ENCODE results near the gene SLC25A30. TPM values are rescaled to one million over a fixed set of nuclear protein-coding genes. Genes with fewer than 3 reads are reported as not detected.
"Not testable (repeated sequence)": the region's sequence is repeated elsewhere in the genome, so short reads cannot be mapped to it uniquely, and the experiment has no call there.

Gene SLC25A30
- total and polyA plus RNA-seq, 2 experiments from 2014 or later, result 4.5 to 10.2 TPM

DNA sequence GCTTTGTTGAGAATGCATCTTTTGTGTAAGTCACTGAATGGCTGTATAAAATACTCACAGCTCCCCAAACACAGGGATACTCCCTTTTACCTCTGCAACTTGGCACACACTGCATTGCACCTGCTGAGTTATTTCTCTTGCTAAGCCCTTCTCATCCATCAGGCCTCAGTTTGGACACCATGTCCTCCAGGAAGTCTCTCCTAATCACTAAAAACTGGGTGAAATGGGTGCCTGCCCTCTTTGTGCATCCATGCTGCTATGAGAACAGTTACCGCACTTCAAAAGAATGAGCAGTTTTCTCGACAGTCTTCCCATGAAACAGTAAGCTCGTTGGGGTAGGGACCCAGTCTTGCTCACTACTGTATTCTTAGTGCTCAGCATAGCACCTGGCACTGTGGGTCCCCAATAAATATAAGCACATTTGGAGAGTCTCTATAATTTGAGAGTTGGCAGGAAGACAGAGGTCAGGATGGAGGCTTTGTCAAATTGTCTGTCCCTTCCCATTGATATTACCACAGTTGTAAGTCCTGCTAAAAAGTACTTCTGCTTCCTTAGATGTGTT lies 4.6 kb upstream of the SLC25A30 start:
- Histone ChIP-seq H3K27me3 (replicated peaks; ENCODE audit: insufficient read depth) (no peaks in the 10 kb centered on the region), H3K9me2 (ENCODE audit: insufficient read depth) (no peaks in the 10 kb centered on the region), H3F3A (ENCODE audit: insufficient read depth) (no peaks in the 10 kb centered on the region), H4K20me1 (ENCODE audit: insufficient read depth) (no peaks in the 10 kb centered on the region), H3K79me2 (ENCODE audit: insufficient read depth) (no peaks in the 10 kb centered on the region), H3K36me3 (ENCODE audit: low read depth) (no peaks in the 10 kb centered on the region), H3K4me1 (ENCODE audit: insufficient read depth) (no peaks in the 10 kb centered on the region), H3K27ac (no peak overlapping the region), H3K9ac (no peak overlapping the region), H3K9me3 (ENCODE audit: low read depth) (no peaks in the 10 kb centered on the region), H3K4me2 (ENCODE audit: unreplicated experiment) (no peak overlapping the region), H3K4me3 (no peak overlapping the region), H2AFZ (no peak overlapping the region)
- no peak for DNase-seq
- in situ Hi-C loops (cut with MboI), result no loop called here
- TF ChIP-seq EZH2phosphoT487 (IDR thresholded peaks at IDR 0.05; ENCODE audit: insufficient read depth, low read depth) (no peak), EZH2 (IDR thresholded peaks at IDR 0.05; ENCODE audit: insufficient read depth, poor library complexity, severe bottlenecking) (no peak)
- WGBS, 2 experiments (ENCODE audit: low coverage in 1 of 2, low lambda C conversion rate in 2 of 2, missing lambda C conversion rate in 2 of 2), result 56 to 62% methylated on average over 3 of the region's 3 CpGs

DNA sequence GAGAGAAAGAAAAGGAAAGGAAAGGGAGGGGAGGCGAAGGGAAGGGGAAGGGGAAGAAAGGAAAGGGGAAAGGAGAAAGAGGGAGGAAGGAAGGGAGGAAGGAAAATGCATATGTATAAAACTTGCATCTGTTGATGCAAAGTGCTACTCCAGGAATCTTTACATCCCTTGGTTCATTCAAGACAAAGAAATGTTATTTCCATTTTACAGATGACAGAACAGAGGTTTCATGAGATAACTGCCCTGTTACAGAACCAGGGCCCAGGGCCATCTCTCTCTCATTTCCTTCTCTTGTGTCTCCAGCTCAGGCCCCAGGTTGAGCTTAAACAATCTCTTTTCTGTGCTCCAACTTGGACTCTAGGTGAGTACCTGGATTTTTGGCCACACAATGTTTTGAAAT lies 1.8 kb upstream of the SLC25A30 start:
- Histone ChIP-seq H3K4me3 (no peak overlapping the region), H3K79me2 (ENCODE audit: insufficient read depth) (peaks cover 20% of the 10 kb centered on the region), H3K4me1 (ENCODE audit: insufficient read depth) (peaks cover 14% of the 10 kb centered on the region), H3K36me3 (ENCODE audit: low read depth) (no peaks in the 10 kb centered on the region), H3K9me3 (ENCODE audit: low read depth) (no peaks in the 10 kb centered on the region), H3K27ac (no peak overlapping the region), H3K9me2 (ENCODE audit: insufficient read depth) (no peaks in the 10 kb centered on the region), H2AFZ (no peak overlapping the region), H4K20me1 (ENCODE audit: insufficient read depth) (no peaks in the 10 kb centered on the region), H3K9ac (no peak overlapping the region), H3K4me2 (ENCODE audit: unreplicated experiment) (no peak overlapping the region), H3K27me3 (replicated peaks; ENCODE audit: insufficient read depth) (no peaks in the 10 kb centered on the region), H3F3A (ENCODE audit: insufficient read depth) (peaks cover 14% of the 10 kb centered on the region)
- DNase-seq, result no peak
- in situ Hi-C loops (cut with MboI), result no loop called here
- TF ChIP-seq EZH2 (IDR thresholded peaks at IDR 0.05; ENCODE audit: insufficient read depth, poor library complexity, severe bottlenecking), result no peak
- TF ChIP-seq EZH2phosphoT487 (IDR thresholded peaks at IDR 0.05; ENCODE audit: insufficient read depth, low read depth), result no peak
- WGBS, 2 experiments (ENCODE audit: low coverage in 1 of 2, low lambda C conversion rate in 2 of 2, missing lambda C conversion rate in 2 of 2), result 83 to 92% methylated on average over 1 of the region's 1 CpG

GRCh38 chr13:45419389-45419788 lies 1.2 kb upstream of the SLC25A30 start:
- DNase-seq; H3K4me2 ChIP-seq (ENCODE audit: unreplicated experiment); H3K27me3 ChIP-seq (replicated peaks; ENCODE audit: insufficient read depth); H3K9me2 ChIP-seq (ENCODE audit: insufficient read depth); H2AFZ ChIP-seq; H3K27ac ChIP-seq; H3K9me3 ChIP-seq (ENCODE audit: low read depth); H4K20me1 ChIP-seq (ENCODE audit: insufficient read depth); in situ Hi-C loops (cut with MboI); H3K9ac ChIP-seq; H3K4me3 ChIP-seq; H3K36me3 ChIP-seq (ENCODE audit: low read depth): not testable (repeated sequence)
- peaks cover 22% of the 10 kb centered on the region for H3K79me2 ChIP-seq (ENCODE audit: insufficient read depth)
- 94 to 95% methylated on average over 16 of the region's 16 CpGs for WGBS, 2 experiments (ENCODE audit: low coverage in 1 of 2, low lambda C conversion rate in 2 of 2, missing lambda C conversion rate in 2 of 2)
- H3F3A ChIP-seq (ENCODE audit: insufficient read depth), result peaks cover 19% of the 10 kb centered on the region
- H3K4me1 ChIP-seq (ENCODE audit: insufficient read depth), result peaks cover 15% of the 10 kb centered on the region

DNA sequence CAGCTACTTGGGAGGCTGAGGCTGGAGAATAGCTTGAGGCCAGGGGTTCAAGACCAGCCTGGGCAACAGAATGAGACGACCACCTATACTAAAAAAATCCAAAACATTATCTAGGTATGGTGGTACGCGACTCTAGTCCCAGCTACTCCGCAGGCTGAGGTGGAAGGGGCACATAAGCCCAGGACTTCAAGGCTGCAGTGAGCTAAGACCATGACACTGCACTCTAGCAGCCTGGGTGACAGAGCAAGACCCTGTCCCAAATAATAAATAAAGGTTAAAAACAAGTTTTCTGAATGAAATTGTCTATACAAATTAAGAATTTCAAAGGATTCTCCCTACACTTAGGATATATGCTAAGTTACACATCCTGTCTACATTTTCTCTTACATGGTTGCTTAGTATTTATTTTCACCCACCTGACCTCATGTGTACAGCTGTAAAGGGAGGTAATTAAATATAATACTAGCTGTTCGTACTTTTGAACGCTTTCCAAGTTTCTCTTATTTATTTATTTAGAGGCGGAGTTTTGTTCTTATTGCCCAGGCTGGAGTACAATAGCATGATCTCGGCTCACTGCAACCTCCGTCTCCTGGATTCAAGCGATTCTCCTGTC lies 1.6 kb downstream of the SLC25A30 start:
- Histone ChIP-seq H3K9me3 (ENCODE audit: low read depth) (no peaks in the 10 kb centered on the region), H3K9ac (peak overlapping the region; percentile 81), H3K9me2 (ENCODE audit: insufficient read depth) (no peaks in the 10 kb centered on the region), H3F3A (ENCODE audit: insufficient read depth) (peaks cover 19% of the 10 kb centered on the region), H3K4me3 (peak overlapping the region; percentile 85), H3K27me3 (replicated peaks; ENCODE audit: insufficient read depth) (no peaks in the 10 kb centered on the region), H4K20me1 (ENCODE audit: insufficient read depth) (no peaks in the 10 kb centered on the region), H3K4me1 (ENCODE audit: insufficient read depth) (peaks cover 15% of the 10 kb centered on the region), H3K4me2 (ENCODE audit: unreplicated experiment) (peak overlapping the region; percentile 74), H3K36me3 (ENCODE audit: low read depth) (no peaks in the 10 kb centered on the region), H3K27ac (peak overlapping the region; percentile 67), H3K79me2 (ENCODE audit: insufficient read depth) (peaks cover 44% of the 10 kb centered on the region), H2AFZ (peak overlapping the region; percentile 90)
- 79 to 80% methylated on average over 10 of the region's 10 CpGs for WGBS, 2 experiments (ENCODE audit: low coverage in 1 of 2, low lambda C conversion rate in 2 of 2, missing lambda C conversion rate in 2 of 2)
- no peak for DNase-seq
- in situ Hi-C loops (cut with MboI), result no loop called here
- TF ChIP-seq EZH2phosphoT487 (IDR thresholded peaks at IDR 0.05; ENCODE audit: insufficient read depth, low read depth), result no peak
- no peak for TF ChIP-seq EZH2 (IDR thresholded peaks at IDR 0.05; ENCODE audit: insufficient read depth, poor library complexity, severe bottlenecking)

Measured in GM23248 (cell line).